Metanephros (tissue), 1 donor: Measurements from ENCODE around the gene KCNAB1. TPM values are rescaled to one million over a fixed set of nuclear protein-coding genes. Genes with fewer than 3 reads are reported as not detected.

Experiments used
- total RNA-seq: library from RNA; depleted of rRNA; stranded (reverse); fragments of >200 nt; gene quantifications from one replicate; pipeline ENCODE4 v1.2.3, GENCODE V29; 2014

Gene KCNAB1
- 3.0 TPM for total RNA-seq

DNA sequence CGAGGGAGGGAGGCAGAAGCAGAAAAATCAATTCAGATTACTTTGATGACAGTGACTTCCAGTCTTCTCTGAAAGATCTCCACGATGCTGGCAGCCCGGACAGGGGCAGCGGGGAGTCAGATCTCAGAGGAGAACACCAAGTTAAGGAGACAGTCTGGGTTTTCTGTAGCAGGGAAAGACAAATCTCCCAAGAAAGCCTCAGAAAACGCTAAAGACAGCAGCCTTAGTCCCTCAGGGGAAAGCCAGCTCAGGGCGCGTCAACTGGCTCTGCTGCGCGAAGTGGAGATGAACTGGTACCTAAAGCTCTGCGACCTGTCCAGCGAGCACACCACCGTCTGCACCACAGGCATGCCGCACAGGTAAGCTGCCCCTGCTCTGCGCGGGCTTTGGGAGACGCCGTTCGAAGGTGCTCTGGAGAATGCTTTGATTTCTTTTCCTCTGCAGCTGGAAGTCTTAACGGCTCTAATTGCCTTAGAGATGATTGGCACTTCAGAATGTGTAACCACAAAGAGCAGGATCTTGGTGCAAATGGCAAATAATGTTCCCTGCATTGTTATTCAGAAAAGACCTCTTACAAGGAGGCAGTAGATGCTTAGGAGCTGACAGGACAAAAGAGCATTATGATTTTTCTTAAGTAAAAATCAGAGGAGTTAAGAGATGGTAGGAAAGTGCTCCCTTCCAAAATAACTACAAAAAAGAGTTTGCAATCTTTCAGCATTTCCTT, at the start of gene KCNAB1:
TSS of gene KCNAB1 (plus strand) at position 51 of the 724 bp plus-strand sequence.

GRCh38 chr3:156554842-156555687, 434.7 kb downstream of the KCNAB1 start, which contains the start of gene SSR3:
Gene SSR3, minus strand, starts transcription at chr3:156555117. Its CDS starts 28 bp downstream, at chr3:156555089.

Other genes starting within 250 kb of the KCNAB1 start
- gene GMPS, start 249.9 kb upstream of the KCNAB1 start, total RNA-seq = 21.5 TPM